Astrocyte of the cerebellum (primary cell): ENCODE measurements around the gene DPP4.

ENCODE experiments used
- DNase-seq: peaks from one replicate; pipeline ENCODE4 v3.0.0-alpha.2; 2011; ENCODE audit warnings: low read depth
- H3K4me3 ChIP-seq: 2 replicates; pipeline ENCODE4 v1.5.1; 2011; ENCODE audit warnings: mild to moderate bottlenecking, low read depth, low read length, moderate library complexity
- CTCF ChIP-seq: IDR thresholded peaks from 2 replicates; pipeline ENCODE4 v1.5.1; 2012; ENCODE audit warnings: low read length, low read depth, moderate library complexity, mild to moderate bottlenecking; ENCODE audit errors: missing control alignments
- in situ Hi-C: cut with HindIII; loops from 2 replicates; pipeline ENCODE4 v1.10.0; 2017; ENCODE audit warnings: low sequenced_read_pairs

The DPP4 gene

GRCh38 chr2:162100579-162100978 lies 26.6 kb upstream of the DPP4 start:
- no peak for DNase-seq
- in situ Hi-C loops, result no loop called here
- TF ChIP-seq CTCF, result no peak
- no peak overlapping the region for H3K4me3 ChIP-seq

GRCh38 chr2:162099836-162100235 lies 25.8 kb upstream of the DPP4 start:
- TF ChIP-seq CTCF, result no peak
- no peak for DNase-seq
- H3K4me3 ChIP-seq, result no peak overlapping the region
- in situ Hi-C loops, result no loop called here

- no peak overlapping the region for H3K4me3 ChIP-seq
- in situ Hi-C loops, result loop anchor here (5.0 kb wide), 1 partner anchor 36 kb away; no protein-coding TSS in a partner anchor
Measured at GRCh38 chr2:162092658-162093556, 18.9 kb upstream of the DPP4 start.

GRCh38 chr2:162092008-162092390 lies 18.0 kb upstream of the DPP4 start:
- no peak overlapping the region for H3K4me3 ChIP-seq
- no peak for TF ChIP-seq CTCF
- no peak for DNase-seq
- in situ Hi-C loops, result loop anchor here (5.0 kb wide), 1 partner anchor 35 kb away; no protein-coding TSS in a partner anchor

More at GRCh38 chr2:162092658-162093556, 18.9 kb upstream of the DPP4 start:
- no peak for TF ChIP-seq CTCF
- peak; percentile 55 for DNase-seq

GRCh38 chr2:162091325-162092007 lies 17.5 kb upstream of the DPP4 start:
- TF ChIP-seq CTCF, result no peak
- in situ Hi-C loops, result loop anchor here (5.0 kb wide), 1 partner anchor 34 kb away; no protein-coding TSS in a partner anchor
- DNase-seq, result no peak
- no peak overlapping the region for H3K4me3 ChIP-seq

- no peak for TF ChIP-seq CTCF
- DNase-seq, result no peak
- in situ Hi-C loops, result loop anchor here (5.0 kb wide), 1 partner anchor 33 kb away; no protein-coding TSS in a partner anchor
- H3K4me3 ChIP-seq, result no peak overlapping the region
Measured at GRCh38 chr2:162090109-162090508, 16.1 kb upstream of the DPP4 start.
